GM19240 (cell line): ENCODE measurements around the gene KRT12.
"Not testable (repeated sequence)": the region's sequence is repeated elsewhere in the genome, so short reads cannot be mapped to it uniquely, and the experiment has no call there.

ENCODE experiments used
- DNase-seq: peaks from one replicate; pipeline ENCODE4 v3.0.0; 2011; ENCODE audit warnings: low spot score; ENCODE audit not compliant: insufficient read length

KRT12 gene

DNA sequence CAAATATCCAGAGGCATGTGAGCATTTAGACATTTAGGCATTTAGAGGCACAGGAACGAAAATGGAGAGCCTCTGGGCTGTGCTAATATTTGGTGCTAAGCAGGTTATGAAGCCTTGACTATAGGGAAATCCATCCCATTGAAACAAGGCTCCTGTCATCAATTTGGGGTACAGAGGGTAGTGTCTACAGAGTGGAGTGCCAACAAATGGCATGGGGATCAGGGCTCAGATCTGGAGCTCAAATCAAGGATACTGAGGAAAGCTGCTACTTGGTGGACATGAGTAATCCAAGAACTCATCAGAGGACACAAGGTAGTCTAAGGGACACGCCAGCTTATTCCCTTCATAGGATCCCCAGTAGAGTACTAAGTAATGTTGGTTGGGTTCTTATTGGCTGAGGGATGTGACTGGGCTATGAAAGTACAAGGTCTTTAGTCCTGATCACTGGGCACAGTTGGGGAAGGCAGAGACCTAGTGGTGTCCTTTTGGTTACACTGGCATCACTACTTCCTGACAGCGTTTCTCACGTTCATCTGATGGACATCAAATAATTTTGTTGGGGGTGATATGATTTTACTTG is 49.8 kb downstream of the KRT12 start:
- no peak for DNase-seq

DNA sequence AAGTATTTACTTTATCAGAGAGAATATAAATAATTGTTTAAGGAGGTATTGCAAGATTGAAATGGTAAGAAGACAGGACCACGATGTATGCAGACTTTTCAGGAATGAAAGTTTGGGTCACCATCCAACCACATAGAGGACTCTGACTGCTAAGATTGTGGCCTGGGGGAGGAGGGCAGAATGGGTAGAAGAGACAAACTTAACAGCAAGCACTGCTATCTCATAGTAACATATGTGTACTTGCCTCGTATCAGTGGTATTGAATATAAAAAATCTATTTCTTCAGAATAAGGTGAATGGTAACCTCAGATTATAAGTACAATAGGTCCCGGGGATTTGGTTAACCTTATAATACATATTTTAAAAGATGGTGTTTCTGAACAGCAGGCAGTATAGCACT is 50.5 kb downstream of the KRT12 start:
- DNase-seq = no peak

DNA sequence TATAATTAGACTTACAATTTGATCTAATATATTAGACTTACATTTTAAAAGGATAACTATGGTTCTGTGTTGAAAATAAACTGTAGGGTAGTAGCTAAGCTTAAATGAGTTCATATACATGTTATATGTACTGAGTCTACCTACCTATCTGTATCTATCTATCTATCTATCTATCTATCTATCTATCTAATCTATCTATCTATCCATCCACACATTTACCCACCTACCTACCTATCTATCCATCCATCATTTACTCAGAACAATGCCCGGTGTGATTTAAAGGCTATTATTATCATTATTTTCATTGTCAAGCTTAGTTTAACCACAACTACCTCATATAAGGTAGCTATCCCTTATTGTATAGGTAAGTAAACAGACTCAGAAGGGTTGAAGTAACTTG is 51.6 kb downstream of the KRT12 start:
- DNase-seq = no peak

DNA sequence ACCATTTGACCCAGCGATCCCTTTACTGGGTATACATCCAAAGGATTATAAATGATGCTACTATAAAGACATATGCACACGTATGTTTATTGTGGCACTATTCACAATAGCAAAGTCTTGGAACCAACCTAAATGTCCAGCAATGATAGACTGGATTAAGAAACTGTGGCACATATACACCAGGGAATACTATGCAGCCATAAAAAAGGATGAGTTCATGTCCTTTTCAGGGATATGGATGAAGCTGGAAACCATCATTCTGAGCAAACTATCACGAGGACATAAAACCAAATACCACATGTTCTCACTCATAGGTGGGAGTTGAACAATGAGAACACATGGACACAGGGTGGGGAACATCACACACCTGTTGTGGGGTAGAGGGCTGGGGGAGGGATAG is 52.4 kb downstream of the KRT12 start:
- not testable (repeated sequence) for DNase-seq

DNA sequence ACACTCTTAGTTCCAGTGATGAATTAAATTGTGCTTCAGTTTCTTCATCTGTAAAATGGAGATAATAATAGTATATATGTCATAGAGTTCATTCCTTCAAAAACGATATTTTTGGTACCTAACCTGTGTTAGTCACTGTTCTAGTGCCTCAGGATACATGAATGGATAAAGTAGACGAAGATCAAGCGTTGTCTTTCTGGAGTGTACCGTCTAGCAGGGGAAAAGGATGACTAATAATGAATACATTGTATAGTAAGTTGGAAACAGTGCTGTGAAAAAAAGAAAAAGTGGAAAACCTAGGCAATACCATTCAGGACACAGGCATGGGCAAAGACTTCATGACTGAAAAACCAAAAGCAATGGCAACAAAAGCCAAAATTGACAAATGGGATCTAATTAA is 53.2 kb downstream of the KRT12 start:
- DNase-seq = no peak

- no peak for DNase-seq
Measured at GRCh38 chr17:40812639-40813038, 54.4 kb downstream of the KRT12 start.
